COLO668 (cell line): ENCODE measurements around the gene ANTKMT.

Experiments
- DNase-seq: peaks from one replicate; lab custom pipeline; 2025; ENCODE audit not compliant: unreplicated experiment; lab: John Stamatoyannopoulos, UW

The ANTKMT gene

DNA sequence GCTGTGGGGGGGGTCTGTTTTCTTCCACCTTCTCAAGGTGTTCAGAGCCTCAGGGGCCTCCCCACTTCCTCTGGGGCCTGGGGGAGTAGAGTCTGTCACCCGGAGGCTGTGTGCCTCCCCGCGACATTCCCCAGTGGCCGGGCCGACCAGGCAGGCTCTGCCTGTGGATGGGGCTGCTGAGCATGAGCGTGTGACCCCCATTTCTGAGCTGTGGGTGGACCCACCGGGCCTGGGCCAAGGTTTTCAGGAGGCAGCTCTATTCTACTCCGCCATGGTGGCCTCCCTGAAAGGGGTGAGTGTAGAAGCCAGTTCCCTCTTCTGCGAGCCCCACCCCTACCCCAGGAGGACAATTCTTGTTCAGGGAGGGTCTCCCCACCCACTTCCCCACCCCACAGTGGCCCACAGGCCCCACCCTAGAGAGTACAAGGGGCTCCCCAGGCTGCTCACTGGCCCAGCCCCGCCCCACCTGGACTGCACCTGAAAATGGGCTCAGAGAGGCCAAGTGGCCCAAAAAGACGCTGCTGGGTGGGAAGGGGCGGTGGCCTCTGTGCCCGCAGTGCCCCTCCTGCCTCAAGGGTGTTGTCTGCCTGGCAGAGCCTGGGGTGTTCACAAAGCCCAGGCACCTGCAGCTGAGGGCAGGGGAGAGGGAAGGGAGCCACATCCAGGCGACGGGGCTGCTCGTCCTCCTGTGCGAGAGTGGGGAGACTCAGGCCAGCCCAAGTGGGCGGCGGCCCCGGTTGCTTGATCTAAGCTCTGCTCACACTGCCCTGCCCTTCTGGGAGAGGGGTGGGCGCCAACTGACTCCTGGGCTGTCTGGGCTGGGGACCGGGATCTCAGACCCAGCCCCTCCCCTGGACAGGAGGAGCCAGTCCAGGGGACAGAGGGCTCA is 40.9 kb downstream of the ANTKMT start:
- DNase-seq = no peak

GRCh38 chr16:762595-763268 is 41.8 kb downstream of the ANTKMT start:
- DNase-seq = no peak

DNA sequence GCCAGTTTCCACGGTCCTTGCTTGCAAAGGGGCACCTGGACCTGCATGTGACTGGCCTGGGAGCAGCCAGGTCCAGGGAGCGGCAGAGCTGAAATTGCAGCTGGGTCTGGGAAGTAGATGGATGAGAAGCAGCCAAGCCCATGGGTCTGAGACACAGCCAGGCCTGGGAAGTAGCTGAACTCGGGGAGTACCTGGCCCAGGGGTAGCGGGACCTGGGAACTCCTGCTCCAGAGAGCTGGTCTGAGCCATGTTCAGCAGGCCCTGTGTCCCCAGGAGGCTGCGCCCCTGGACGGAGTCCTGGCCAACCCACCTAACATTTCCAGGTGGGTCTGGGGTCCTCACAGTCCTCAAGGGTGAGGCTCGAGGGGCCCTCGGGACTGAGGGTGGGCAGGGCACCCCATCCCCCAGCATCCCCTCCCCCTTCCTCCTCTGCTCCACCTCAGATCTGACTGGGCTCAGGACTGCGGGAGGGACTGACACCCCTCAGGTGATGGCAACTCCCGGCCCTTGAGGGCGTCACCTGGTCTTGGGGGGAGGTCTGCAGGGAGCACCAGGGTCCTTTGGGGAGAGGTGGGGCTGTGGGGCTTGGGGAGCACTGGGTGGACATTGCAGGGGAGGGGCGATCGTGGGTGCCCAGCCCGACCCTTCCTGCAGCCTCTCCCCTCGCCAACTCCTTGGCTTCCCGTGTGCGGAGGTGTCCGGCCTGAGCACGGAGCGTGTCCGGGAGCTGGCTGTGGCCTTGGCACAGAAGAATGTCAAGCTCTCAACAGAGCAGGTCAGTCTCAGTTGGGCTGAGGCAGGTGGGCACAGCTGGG is 42.6 kb downstream of the ANTKMT start:
- no peak for DNase-seq

DNA sequence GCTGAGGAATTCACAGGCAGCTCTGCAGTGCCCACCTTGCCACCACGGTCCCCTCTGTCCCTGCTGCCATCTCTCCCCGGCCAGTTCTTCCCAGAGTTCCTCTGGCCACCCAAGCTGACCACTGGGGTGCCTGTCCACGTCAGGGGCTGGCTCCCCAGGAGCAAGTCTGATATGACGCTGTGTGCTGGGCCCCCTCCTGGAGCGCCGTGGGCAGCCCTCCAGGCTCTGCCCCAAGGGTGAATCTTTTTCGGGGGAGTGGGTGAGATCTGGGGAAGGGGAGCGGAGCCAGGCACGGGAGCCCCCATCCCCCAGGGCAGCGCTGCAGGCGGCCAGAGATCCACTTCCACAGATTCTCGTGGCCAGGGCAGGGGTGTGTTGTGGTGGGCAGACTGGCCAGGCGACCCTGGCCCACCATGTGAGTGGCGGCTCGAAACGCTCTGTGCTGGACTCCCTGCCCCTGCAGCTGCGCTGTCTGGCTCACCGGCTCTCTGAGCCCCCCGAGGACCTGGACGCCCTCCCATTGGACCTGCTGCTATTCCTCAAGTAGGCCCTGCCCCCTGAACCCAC is 43.3 kb downstream of the ANTKMT start:
- no peak for DNase-seq

- no peak for DNase-seq
Measured at GRCh38 chr16:764848-765487, 44.0 kb downstream of the ANTKMT start.

DNA sequence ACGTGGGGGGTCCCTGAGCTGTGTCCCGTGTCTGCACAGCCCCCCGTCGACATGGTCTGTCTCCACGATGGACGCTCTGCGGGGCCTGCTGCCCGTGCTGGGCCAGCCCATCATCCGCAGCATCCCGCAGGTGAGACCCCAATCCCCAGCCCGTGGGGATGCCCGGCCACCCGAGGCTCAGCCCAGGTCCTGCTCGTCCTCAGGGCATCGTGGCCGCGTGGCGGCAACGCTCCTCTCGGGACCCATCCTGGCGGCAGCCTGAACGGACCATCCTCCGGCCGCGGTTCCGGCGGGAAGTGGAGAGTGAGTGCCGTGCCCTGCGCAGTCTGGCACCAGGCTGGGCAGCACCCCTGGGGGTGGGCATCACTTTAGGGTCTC is 44.5 kb downstream of the ANTKMT start:
- DNase-seq = no peak

DNA sequence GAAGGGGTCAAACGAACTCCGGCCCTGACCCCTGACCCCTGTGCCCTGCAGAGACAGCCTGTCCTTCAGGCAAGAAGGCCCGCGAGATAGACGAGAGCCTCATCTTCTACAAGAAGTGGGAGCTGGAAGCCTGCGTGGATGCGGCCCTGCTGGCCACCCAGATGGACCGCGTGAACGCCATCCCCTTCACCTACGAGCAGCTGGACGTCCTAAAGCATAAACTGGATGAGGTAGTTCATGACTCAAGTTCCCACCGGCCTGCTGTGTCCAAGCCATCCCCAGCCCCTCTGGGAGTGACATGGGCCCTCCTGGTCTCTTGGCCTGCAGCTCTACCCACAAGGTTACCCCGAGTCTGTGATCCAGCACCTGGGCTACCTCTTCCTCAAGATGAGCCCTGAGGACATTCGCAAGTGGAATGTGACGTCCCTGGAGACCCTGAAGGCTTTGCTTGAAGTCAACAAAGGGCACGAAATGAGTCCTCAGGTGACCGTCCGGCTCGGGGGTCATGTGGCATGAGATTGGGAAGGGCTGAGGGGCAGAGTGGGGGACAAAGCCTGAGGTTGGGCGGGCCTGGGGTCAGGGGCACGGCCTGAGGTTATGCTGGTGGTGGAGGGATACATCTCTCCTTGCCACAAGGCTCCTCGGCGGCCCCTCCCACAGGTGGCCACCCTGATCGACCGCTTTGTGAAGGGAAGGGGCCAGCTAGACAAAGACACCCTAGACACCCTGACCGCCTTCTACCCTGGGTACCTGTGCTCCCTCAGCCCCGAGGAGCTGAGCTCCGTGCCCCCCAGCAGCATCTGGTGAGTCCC is 45.3 kb downstream of the ANTKMT start:
- DNase-seq = no peak

DNA sequence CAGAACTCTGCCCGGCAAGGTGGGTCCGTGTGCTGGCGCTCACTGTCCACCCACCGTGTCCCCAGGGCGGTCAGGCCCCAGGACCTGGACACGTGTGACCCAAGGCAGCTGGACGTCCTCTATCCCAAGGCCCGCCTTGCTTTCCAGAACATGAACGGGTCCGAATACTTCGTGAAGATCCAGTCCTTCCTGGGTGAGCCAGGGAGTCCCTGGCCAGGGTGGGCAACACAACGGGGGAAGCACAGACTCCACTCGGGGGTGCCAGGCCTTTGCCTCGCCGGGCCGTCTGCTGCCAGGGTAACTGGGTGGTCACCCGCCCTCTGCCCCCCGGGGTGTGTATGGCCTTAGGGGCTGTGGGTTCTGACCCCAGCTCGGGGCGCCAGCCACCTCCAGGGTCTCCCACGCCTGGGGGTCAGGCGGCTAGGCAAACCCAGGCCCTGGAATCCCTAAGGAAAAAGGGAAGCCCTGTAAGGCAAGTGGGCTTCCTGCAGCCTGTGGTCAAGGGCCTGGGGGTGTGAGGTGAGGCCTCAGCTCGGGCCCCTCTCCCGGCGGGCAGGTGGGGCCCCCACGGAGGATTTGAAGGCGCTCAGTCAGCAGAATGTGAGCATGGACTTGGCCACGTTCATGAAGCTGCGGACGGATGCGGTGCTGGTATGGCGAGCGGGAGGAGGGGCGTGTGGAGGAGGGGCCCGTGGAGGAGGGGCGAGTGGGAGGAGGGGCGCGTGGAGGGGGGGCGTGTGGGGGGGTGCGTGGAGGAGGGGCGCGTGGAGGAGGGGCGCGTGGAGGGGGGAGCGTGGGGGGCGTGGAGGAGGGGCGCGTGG is 46.1 kb downstream of the ANTKMT start:
- DNase-seq = no peak

- DNase-seq = no peak
Measured at GRCh38 chr16:767743-768235, 46.8 kb downstream of the ANTKMT start.

DNA sequence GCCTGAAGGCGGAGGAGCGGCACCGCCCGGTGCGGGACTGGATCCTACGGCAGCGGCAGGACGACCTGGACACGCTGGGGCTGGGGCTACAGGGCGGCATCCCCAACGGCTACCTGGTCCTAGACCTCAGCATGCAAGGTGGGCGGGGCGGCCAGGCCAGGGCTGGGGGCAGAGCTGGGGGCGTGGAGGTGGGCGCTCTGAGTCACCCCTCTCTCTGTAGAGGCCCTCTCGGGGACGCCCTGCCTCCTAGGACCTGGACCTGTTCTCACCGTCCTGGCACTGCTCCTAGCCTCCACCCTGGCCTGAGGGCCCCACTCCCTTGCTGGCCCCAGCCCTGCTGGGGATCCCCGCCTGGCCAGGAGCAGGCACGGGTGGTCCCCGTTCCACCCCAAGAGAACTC is 47.5 kb downstream of the ANTKMT start:
- DNase-seq = no peak

DNA sequence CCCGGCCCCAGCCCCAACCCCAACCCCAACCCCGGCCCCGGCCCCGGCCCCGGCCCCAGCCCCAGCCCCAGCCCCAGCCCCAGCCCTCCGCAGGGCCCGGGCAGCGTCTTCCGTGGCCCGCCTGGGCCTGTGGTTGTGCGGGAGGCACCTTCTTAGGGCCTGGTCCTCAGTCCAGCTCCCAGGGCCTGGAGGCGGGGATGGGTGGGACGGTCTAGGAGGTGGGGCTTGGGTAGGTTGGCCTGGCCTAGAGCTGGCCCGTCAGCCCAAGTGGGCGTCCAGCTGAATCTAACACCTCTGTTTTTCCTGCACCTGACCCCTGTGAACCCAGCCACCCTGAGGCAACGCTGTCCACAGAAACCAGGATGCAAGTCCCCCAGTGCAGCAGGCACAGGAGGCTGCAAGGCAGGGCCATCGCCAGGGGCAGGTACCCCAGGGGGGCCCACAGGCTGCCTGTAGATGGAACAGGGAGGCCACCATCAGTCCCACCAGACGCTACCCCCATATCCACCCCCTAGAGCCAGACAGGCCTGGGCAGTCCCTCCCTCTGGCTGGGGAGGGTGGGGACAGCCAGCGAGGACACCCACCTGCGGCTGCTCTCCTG is 48.3 kb downstream of the ANTKMT start:
- DNase-seq = no peak

DNA sequence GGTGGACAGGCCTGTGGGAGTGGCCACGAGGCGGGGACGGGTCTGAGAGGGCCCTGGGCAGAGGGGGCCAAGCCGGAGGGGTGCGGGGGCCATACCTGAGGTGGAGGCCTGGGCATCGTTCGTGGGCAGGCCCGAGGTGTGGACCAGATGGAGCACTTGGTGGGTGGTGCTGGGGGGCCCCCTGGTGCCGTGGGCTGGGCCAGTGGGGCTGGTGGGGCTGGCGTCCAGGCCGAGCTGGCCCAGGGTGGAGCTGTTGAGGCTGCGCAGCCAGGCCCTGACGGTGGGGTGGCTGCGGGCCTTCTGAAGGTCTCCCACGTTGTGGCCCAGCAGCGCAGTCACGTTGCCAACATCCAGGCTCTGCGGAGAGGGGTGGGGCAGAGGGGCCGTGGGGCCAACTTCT is 49.0 kb downstream of the ANTKMT start:
- DNase-seq = no peak

DNA sequence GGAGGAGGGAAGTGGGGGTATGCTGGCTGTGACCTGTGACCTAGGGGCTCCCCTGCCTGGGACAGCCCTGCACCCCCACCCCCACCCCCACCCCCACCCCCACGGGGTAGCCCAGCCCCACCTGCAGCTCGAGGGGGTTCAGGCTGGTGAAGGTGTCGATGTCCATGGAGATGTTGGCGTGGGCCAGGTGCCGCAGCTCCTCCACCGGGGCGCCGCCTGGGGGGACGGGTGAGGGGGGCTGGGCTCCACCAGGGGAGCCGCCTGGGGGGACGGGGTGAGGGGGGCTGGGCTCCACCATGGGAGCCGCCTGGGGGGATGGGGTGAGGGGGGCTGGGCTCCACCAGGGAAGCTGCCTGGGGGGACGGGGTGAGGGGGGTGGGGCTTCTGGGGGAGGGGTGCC is 49.5 kb downstream of the ANTKMT start:
- DNase-seq = no peak
